NCI-H69 (cell line): ENCODE data around the gene PLAU.

Source experiments
- DNase-seq: peaks from one replicate; lab custom pipeline; 2025; lab: John Stamatoyannopoulos, UW

Gene PLAU

GRCh38 chr10:73910764-73911552 is at the start of gene PLAU:
Gene PLAU (plus strand): TSS chr10:73911132. CDS start chr10:73911556, 424 bp downstream.
- DNase-seq = peak; percentile 50

GRCh38 chr10:73862011-73862410 is 48.9 kb upstream of the PLAU start:
- DNase-seq = no peak

GRCh38 chr10:73863039-73863817 is 47.7 kb upstream of the PLAU start:
- DNase-seq = no peak

GRCh38 chr10:73864229-73864628 is 46.7 kb upstream of the PLAU start:
- no peak for DNase-seq

GRCh38 chr10:73865107-73865458 is 45.8 kb upstream of the PLAU start:
- no peak for DNase-seq

- DNase-seq = peak; percentile 8
Observed at GRCh38 chr10:73865459-73866442, 45.2 kb upstream of the PLAU start.

GRCh38 chr10:73866621-73867020 is 44.3 kb upstream of the PLAU start:
- DNase-seq = no peak

- no peak for DNase-seq
Observed at GRCh38 chr10:73867126-73867807, 43.7 kb upstream of the PLAU start.

GRCh38 chr10:73867871-73868631 is 42.9 kb upstream of the PLAU start:
- DNase-seq = no peak

- DNase-seq = no peak
Observed at GRCh38 chr10:73868655-73869195, 42.2 kb upstream of the PLAU start.

- peak; percentile 1 for DNase-seq
Observed at GRCh38 chr10:73871295-73872189, 39.4 kb upstream of the PLAU start.

GRCh38 chr10:73872190-73872710 is 38.7 kb upstream of the PLAU start:
- peak; percentile 15 for DNase-seq

GRCh38 chr10:73873142-73873837 is 37.6 kb upstream of the PLAU start:
- DNase-seq = peak; percentile 11

GRCh38 chr10:73873838-73874215 is 37.1 kb upstream of the PLAU start:
- DNase-seq = peak; percentile 17

GRCh38 chr10:73874267-73875138 is 36.4 kb upstream of the PLAU start, which contains the start of gene CAMK2G:
Gene CAMK2G (minus strand): TSS chr10:73874555. CDS start chr10:73874461, 94 bp downstream.
- DNase-seq = peak; percentile 83

GRCh38 chr10:73875139-73875475 is 35.8 kb upstream of the PLAU start:
- DNase-seq = no peak

GRCh38 chr10:73876157-73876556 is 34.8 kb upstream of the PLAU start:
- DNase-seq = peak; percentile 26

GRCh38 chr10:73876566-73876965 is 34.4 kb upstream of the PLAU start:
- DNase-seq = no peak
